Embryonic facial prominence (tissue), 1 donor: ENCODE measurements around the gene ATXN7L3.
"Not testable (repeated sequence)": the region's sequence is repeated elsewhere in the genome, so short reads cannot be mapped to it uniquely, and the experiment has no call there.

Source experiments
- DNase-seq: peaks from one replicate; pipeline ENCODE4 v3.0.0-alpha.2; 2016; ENCODE audit errors: extremely low spot score

ATXN7L3 gene

GRCh38 chr17:44174427-44174826, 25.3 kb downstream of the ATXN7L3 start:
- DNase-seq = no peak

GRCh38 chr17:44171931-44172455, 27.7 kb downstream of the ATXN7L3 start:
- DNase-seq = no peak

GRCh38 chr17:44170499-44171201, 29.0 kb downstream of the ATXN7L3 start, which contains the start of gene ASB16:
ASB16 (plus strand) TSS chr17:44170704; CDS start chr17:44170790, 86 bp downstream.
- no peak for DNase-seq

GRCh38 chr17:44170135-44170498, 29.6 kb downstream of the ATXN7L3 start:
- DNase-seq = no peak

GRCh38 chr17:44167181-44167861, 32.4 kb downstream of the ATXN7L3 start:
- DNase-seq = no peak

- DNase-seq = no peak
These were observed 35.2 kb downstream of the ATXN7L3 start for GRCh38 chr17:44164476-44164875.

- DNase-seq = no peak
These were observed 40.0 kb downstream of the ATXN7L3 start for GRCh38 chr17:44159519-44160210.

GRCh38 chr17:44155488-44155887, 44.2 kb downstream of the ATXN7L3 start:
- DNase-seq = no peak

- no peak for DNase-seq
These were observed 46.8 kb downstream of the ATXN7L3 start for GRCh38 chr17:44152875-44153274.

GRCh38 chr17:44149750-44150329, 49.8 kb downstream of the ATXN7L3 start:
- no peak for DNase-seq

- not testable (repeated sequence) for DNase-seq
These were observed 50.6 kb downstream of the ATXN7L3 start for GRCh38 chr17:44149066-44149465.

GRCh38 chr17:44147812-44148211, 51.9 kb downstream of the ATXN7L3 start:
- DNase-seq = no peak

GRCh38 chr17:44146375-44147346, 53.0 kb downstream of the ATXN7L3 start:
- no peak for DNase-seq

GRCh38 chr17:44144966-44145739, 54.5 kb downstream of the ATXN7L3 start:
- no peak for DNase-seq

- not testable (repeated sequence) for DNase-seq
These were observed 55.8 kb downstream of the ATXN7L3 start for GRCh38 chr17:44143921-44144320.
